Lower leg skin (tissue), 3 donors: Measurements from ENCODE around the gene MEF2C.
"Not testable (repeated sequence)": the region's sequence is repeated elsewhere in the genome, so short reads cannot be mapped to it uniquely, and the experiment has no call there.

Experiments used
- CTCF ChIP-seq, 3 donors: fragments of 450-650 bp; IDR thresholded peaks; one replicate each; pipeline ENCODE4 v1.5.1; 2016; ENCODE audit warnings: antibody characterized with exemption in 3 of 3, mild to moderate bottlenecking in 3 of 3, moderate library complexity in 2 of 3
- POLR2A ChIP-seq, 2 donors: fragments of 450-650 bp; IDR thresholded peaks; one replicate each; pipeline ENCODE4 v1.6.1; 2016 to 2017; ENCODE audit warnings: antibody characterized with exemption in 2 of 2, mild to moderate bottlenecking in 1 of 2, moderate library complexity in 1 of 2

- not testable (repeated sequence) for TF ChIP-seq POLR2A, CTCF (IDR thresholded peaks at IDR 0.05)
Measured at GRCh38 chr5:88903966-88904365, 21.0 kb upstream of the MEF2C start.
